SU-DHL-6 (cell line): ENCODE measurements around the gene PRKACA.
A peak's percentile ranks its signal among the peaks of the same experiment; 100 is the strongest.

Source experiments
- H2AFZ ChIP-seq: fragments of 200-600 bp; sonication (generic); 2 replicates; pipeline ENCODE4 v1.6.1; 2014; ENCODE audit warnings: low read depth, mild to moderate bottlenecking, moderate library complexity, mixed read lengths, antibody characterized with exemption, low read length; ENCODE audit not compliant: severe bottlenecking
- H3F3A ChIP-seq: fragments of 200-600 bp; shearing (Covaris generic); 2 replicates; pipeline ENCODE4 v1.6.0; 2016; ENCODE audit warnings: antibody characterized with exemption, mild to moderate bottlenecking; ENCODE audit not compliant: insufficient read depth
- H3K27ac ChIP-seq: fragments of 200-600 bp; sonication (generic); 2 replicates; pipeline ENCODE4 v1.5.1; 2016; ENCODE audit warnings: low read depth, mild to moderate bottlenecking, low read length, moderate library complexity, mixed read lengths
- H3K27me3 ChIP-seq: fragments of 200-600 bp; sonication (generic), shearing (Covaris generic); 2 replicates; pipeline ENCODE4 v1.6.0; 2014; ENCODE audit warnings: mild to moderate bottlenecking, low read length
- H3K36me3 ChIP-seq: fragments of 200-600 bp; sonication (generic); 2 replicates; pipeline ENCODE4 v1.6.1; 2014; ENCODE audit warnings: mild to moderate bottlenecking, low read length, mixed read lengths
- H3K4me2 ChIP-seq: fragments of 300-600, 200-600 bp; shearing (Covaris generic), sonication (generic); 2 replicates; pipeline ENCODE4 v1.6.0; 2014; ENCODE audit warnings: low read length, low read depth, mild to moderate bottlenecking; ENCODE audit not compliant: poor library complexity, severe bottlenecking
- H3K4me3 ChIP-seq: fragments of 200-600 bp; sonication (generic); 2 replicates; pipeline ENCODE4 v1.5.1; 2014; ENCODE audit warnings: antibody characterized with exemption, low read length, mild to moderate bottlenecking, mixed read lengths; ENCODE audit not compliant: insufficient read depth, poor library complexity, severe bottlenecking
- H3K79me2 ChIP-seq: fragments of 200-600 bp; sonication (generic); 2 replicates; pipeline ENCODE4 v1.6.1; 2014; ENCODE audit warnings: mild to moderate bottlenecking, low read length, moderate library complexity; ENCODE audit not compliant: insufficient read depth
- H3K9ac ChIP-seq: fragments of 200-600 bp; sonication (generic); 2 replicates; pipeline ENCODE4 v1.7.0; 2014; ENCODE audit warnings: mild to moderate bottlenecking, low read length
- H3K9me2 ChIP-seq: fragments of 200-600 bp; sonication (generic); replicated peaks from 2 replicates; pipeline ENCODE4 v1.6.1; 2014; ENCODE audit warnings: low read length; ENCODE audit not compliant: insufficient read depth
- H3K9me3 ChIP-seq: fragments of 200-600 bp; sonication (generic); 2 replicates; pipeline ENCODE4 v1.6.1; 2014; ENCODE audit warnings: low read length, mixed read lengths; ENCODE audit not compliant: insufficient read depth
- H4K20me1 ChIP-seq: fragments of 200-600 bp; sonication (generic); 2 replicates; pipeline ENCODE4 v1.6.1; 2014; ENCODE audit warnings: low read depth, mild to moderate bottlenecking, antibody characterized with exemption, low read length, moderate library complexity, mixed read lengths
- CTCF ChIP-seq: fragments of 200-600 bp; sonication (generic); IDR thresholded peaks from one replicate; pipeline ENCODE4 v1.5.1; 2017; ENCODE audit warnings: antibody characterized with exemption, mild to moderate bottlenecking, low read length, moderate library complexity; ENCODE audit not compliant: insufficient read depth, poor library complexity, severe bottlenecking
- EZH2phosphoT487 ChIP-seq: fragments of 200-600 bp; sonication (generic), shearing (Covaris generic); conservative IDR thresholded peaks from 2 replicates; pipeline ENCODE4 v1.6.1; 2018; ENCODE audit warnings: mild to moderate bottlenecking, antibody characterized with exemption, low read length, moderate library complexity, mixed read lengths

PRKACA gene

GRCh38 chr19:14138576-14139265 lies 21.2 kb upstream of the PRKACA start:
- H3K4me2 ChIP-seq, result peak overlapping the region; percentile 99
- H3K27ac ChIP-seq, result no peak overlapping the region
- no peak overlapping the region for H3K4me3 ChIP-seq

GRCh38 chr19:14136509-14137281 lies 19.1 kb upstream of the PRKACA start, which contains the start of gene ASF1B:
ASF1B (minus strand) TSS chr19:14136589; CDS start chr19:14136456, 133 bp downstream.
- no peaks in the 10 kb centered on the region for H3K9me2 ChIP-seq
- H3K9me3 ChIP-seq, result no peaks in the 10 kb centered on the region
- H3K36me3 ChIP-seq, result 0 out of 2 replicates have a peak, but pooled peaks cover 5% of the 10 kb centered on the region
- H3K4me2 ChIP-seq, result peak within 1 kb of the TSS; percentile 99
- H3K4me3 ChIP-seq, result peak within 1 kb of the TSS; percentile 99
- H2AFZ ChIP-seq, result peak within 1 kb of the TSS; percentile 89
- H3K27ac ChIP-seq, result peak within 1 kb of the TSS; percentile 71
- H3K79me2 ChIP-seq, result peaks cover 47% of the 10 kb centered on the region
- TF ChIP-seq CTCF, result peak; percentile 76
- TF ChIP-seq EZH2phosphoT487, result no peak
- 0 out of 2 replicates have a peak, but pooled peaks cover 1% of the 10 kb centered on the region for H3F3A ChIP-seq
- peak within 1 kb of the TSS; percentile 93 for H3K9ac ChIP-seq
- H3K27me3 ChIP-seq, result no peaks in the 10 kb centered on the region
- peaks cover 5% of the 10 kb centered on the region; the same call in 1 of the 2 replicates for H4K20me1 ChIP-seq

More at GRCh38 chr19:14138576-14139265, 21.2 kb upstream of the PRKACA start:
- Histone ChIP-seq H3K9me3 (no peaks in the 10 kb centered on the region), H3K27me3 (no peaks in the 10 kb centered on the region), H3K9ac (peak overlapping the region; percentile 93; the same call in 1 of the 2 replicates), H4K20me1 (peaks cover 5% of the 10 kb centered on the region; the same call in 1 of the 2 replicates), H2AFZ (no peak overlapping the region), H3K79me2 (peaks cover 29% of the 10 kb centered on the region), H3K36me3 (0 out of 2 replicates have a peak, but pooled peaks cover 5% of the 10 kb centered on the region), H3F3A (no peaks in the 10 kb centered on the region), H3K9me2 (no peaks in the 10 kb centered on the region)
- no peak for TF ChIP-seq CTCF

- Histone ChIP-seq H3K4me2 (peak overlapping the region; percentile 80), H3K36me3 (0 out of 2 replicates have a peak, but pooled peaks cover 5% of the 10 kb centered on the region), H3K9me2 (no peaks in the 10 kb centered on the region), H3K9me3 (no peaks in the 10 kb centered on the region), H3K79me2 (peaks cover 48% of the 10 kb centered on the region), H2AFZ (no peak overlapping the region), H3K27me3 (no peaks in the 10 kb centered on the region), H3K4me3 (peak overlapping the region; percentile 88), H3K27ac (peak overlapping the region; percentile 66), H3K9ac (peak overlapping the region; percentile 89), H4K20me1 (peaks cover 5% of the 10 kb centered on the region; the same call in 1 of the 2 replicates), H3F3A (0 out of 2 replicates have a peak, but pooled peaks cover 2% of the 10 kb centered on the region)
- TF ChIP-seq EZH2phosphoT487 (no peak), CTCF (no peak)
These were observed 18.5 kb upstream of the PRKACA start for GRCh38 chr19:14135985-14136508.
